ENCODE results near the gene MYH7.
"Not testable (repeated sequence)": the region's sequence is repeated elsewhere in the genome, so short reads cannot be mapped to it uniquely, and the experiment has no call there.

Gene MYH7

GRCh38 chr14:23430016-23430722 lies 5.3 kb downstream of the MYH7 start:
- no peak for DNase-seq

DNA sequence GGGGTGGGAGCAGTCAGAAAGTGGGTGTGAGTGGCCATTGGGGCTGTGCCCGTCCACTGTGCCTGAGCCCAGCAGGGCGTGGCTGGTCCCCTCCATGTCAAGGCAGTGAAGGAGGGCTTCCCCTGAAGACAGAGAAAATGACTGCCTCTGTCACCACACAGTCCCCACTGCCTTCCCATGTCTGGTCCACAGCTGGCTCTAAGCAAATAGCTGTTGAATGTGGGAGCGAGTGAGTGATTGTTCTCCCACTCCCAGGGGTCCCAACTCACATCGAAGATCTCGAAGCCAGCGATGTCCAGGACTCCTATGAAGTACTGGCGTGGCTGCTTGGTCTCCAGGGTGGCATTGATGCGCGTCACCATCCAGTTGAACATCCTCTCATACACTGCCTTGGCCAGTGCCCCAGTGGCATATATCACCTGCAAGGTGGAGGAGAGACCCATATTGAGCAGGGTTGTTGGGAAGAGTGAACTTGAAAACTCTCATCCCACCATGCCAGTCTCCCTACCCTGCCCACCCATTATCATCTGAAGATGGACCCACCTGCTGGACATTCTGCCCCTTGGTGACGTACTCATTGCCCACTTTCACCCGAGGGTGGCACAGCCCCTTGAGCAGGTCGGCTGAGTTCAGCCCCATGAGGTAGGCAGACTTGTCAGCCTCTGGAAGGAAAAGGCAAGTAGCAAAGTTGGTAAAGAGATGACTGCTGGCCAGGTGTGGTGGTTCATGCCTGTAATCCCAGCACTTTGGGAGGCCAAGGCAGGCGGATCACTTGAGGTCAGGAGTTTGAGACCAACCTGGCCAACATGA lies 6.6 kb downstream of the MYH7 start:
- no peak for DNase-seq

- DNase-seq: not testable (repeated sequence)
Measured at GRCh38 chr14:23425798-23426197, 9.7 kb downstream of the MYH7 start.

DNA sequence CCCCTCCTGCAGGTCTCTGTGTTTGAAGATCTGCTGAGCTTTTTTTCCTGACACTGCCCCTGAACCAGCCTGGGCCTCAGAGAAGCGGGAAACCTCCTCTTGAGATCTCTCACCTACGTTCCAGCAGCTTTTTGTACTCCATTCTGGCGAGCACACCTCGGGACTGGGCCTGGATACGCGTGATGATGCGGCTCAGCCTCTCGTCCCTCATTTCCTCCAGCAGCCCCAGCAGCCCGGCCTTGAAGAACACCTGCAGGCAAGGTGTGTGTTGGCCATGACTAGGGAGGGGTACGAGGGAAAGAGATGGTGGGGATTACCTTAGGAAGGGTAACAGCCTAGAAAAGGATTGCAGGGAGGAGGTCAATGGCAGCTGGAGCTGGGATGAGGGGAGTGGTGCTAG lies 10.3 kb downstream of the MYH7 start:
- DNase-seq: no peak

DNA sequence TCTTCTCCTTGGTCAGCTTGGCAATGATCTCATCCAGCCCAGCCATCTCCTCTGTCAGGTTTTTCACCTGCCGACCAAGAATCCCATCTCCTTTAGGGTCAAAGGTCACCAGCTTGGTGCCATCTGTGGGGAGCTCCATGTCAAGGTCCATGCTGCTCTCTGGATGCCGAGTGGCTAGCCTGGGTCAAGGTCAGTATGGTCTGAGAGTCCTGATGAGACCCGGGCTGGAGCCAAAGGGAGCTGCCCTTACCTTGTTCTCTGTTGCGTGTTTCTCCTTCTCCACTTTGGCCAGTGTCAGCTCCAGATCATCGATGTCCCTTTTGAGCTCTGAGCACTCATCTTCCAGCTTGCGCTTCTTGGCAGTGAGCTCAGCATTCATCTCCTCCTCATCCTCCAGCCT lies 11.8 kb downstream of the MYH7 start:
- no peak for DNase-seq

- DNase-seq: no peak
Measured at GRCh38 chr14:23421594-23421993, 13.9 kb downstream of the MYH7 start.

- DNase-seq: not testable (repeated sequence)
Measured at GRCh38 chr14:23419646-23420045, 15.8 kb downstream of the MYH7 start.

DNA sequence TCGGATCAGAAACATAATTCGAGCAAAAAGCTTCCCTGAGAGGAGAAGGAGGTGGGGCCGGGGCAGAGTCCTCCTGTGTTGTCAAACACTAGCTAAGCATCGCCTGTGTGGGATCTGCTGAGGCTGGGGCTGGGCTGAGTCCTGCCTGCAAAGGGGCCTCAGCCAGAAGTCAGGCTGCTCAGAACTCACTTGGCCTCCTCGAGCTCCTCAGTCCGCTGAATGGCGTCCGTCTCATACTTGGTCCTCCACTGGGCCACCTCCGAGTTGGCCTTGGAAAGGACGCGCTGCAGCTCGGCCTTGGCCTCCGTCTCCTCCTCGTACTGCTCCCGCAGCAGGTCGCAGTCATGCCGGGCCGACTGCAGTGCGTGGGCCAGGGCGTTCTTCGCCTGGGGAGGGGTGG lies 17.4 kb downstream of the MYH7 start:
- no peak for DNase-seq

DNA sequence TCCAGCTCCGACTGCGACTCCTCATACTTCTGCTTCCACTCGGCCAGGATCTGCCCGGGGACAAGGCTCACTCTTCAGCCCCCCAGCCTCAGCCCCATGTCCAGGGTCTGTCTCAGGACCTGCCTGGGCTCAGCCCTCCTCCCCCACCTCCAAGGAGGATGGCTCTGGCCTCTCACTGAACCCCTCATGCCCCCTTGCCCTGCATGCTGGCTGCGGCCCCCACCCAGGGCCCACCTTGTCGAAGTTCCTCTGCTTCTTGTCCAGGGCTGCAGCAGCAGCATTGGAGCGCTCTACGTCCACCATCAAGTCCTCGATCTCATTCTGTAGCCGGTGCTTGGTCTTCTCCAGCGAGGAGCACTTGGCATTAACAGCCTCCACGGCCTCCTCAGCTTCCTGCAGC lies 18.2 kb downstream of the MYH7 start:
- DNase-seq: not testable (repeated sequence)

- no peak for DNase-seq
Measured at GRCh38 chr14:23416801-23417200, 18.7 kb downstream of the MYH7 start.

- DNase-seq: no peak
Measured at GRCh38 chr14:23415821-23416778, 19.4 kb downstream of the MYH7 start.

GRCh38 chr14:23414906-23415820 lies 20.3 kb downstream of the MYH7 start:
- no peak for DNase-seq

DNA sequence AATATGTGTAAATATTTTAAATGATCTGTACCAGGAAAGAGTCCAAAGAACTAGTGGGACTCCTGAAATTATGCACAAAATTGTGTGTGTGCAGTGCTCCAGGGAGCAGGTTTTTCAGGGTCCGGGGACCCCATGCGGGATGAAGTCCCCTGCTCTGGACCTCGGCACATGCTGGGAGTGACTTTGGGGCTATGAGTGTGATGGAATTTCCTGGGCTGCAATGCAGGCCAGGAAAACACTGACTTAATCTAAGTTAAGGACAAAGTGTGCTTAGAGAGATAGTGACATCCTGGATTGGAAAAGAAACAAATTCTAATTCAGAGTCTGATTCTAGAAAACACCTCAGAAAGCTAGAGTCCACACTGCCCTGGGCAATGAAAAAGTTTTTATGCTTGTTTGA lies 21.2 kb downstream of the MYH7 start:
- DNase-seq: no peak

- DNase-seq: no peak
Measured at GRCh38 chr14:23413681-23414080, 21.8 kb downstream of the MYH7 start.

GRCh38 chr14:23411563-23412525 lies 23.6 kb downstream of the MYH7 start:
- DNase-seq: no peak

DNA sequence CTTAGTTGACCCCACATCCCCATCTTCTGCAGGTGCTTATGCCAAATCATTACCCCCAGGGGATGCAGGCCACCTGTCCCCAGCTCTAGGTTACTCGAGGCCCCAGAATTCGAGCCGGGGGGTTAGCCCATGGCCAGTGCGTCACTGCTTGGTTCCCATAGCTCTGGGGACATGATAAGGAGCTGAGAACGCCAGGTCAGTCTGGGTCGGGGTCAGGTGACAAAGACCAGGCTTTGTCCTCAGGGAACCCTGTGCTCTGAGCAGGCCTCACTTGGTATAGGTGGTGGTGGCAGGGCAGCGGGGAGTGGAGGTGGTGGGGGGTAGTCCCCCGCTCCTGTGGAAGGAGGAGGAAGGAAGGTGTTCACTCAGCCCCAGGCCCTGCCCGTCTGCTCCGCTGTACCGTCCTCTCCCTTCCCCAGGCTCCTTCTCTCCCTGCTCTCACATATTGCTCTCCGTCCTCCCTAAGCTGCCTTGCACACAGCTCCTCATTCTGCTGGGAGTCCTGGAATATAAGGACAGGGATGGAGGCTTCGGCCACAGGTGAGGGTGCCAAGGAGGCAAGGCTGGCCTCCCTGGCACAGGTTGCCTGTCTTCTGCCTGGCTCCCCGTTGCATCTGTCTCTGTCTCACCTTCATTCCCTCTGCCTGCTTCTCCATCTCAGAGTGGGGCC lies 25.4 kb downstream of the MYH7 start:
- DNase-seq: no peak

GRCh38 chr14:23409475-23409874 lies 26.0 kb downstream of the MYH7 start:
- no peak for DNase-seq

DNA sequence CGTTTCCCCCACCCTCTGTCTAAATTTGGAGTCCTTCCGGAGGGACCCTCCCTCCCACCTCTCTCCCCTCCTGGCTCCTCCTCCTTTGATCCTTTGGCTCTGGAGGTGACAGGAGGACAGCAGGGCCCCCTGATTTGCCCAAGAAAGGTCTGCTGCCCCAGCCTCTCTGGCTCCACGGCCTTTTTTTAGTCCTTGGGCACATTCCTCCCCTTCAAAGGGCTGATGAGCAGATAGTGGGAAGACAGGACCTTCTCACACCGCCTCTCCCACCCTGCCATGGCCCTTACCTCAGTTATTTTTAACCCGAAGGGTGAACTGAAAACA lies 27.2 kb downstream of the MYH7 start:
- no peak for DNase-seq

- DNase-seq: no peak
Measured at GRCh38 chr14:23407516-23408306, 27.7 kb downstream of the MYH7 start, which contains the start of gene MYH6. Gene MYH6 (minus strand): TSS chr14:23408273. CDS start chr14:23407223, 1,050 bp downstream.

All from activated CD8-positive, alpha-beta memory T cell treated with anti-CD3 and anti-CD28 coated beads, Interleukin-2, amount 50 U/mL, for 48 hours (primary cell).